Colonic mucosa (tissue), 4 donors: ENCODE results near the gene GFOD1. TPM values are rescaled to one million over a fixed set of nuclear protein-coding genes. Genes with fewer than 3 reads are reported as not detected.

Experiments
- DNase-seq: peaks from one replicate; pipeline ENCODE4 v3.0.0-alpha.2; 2020
- H3K27ac ChIP-seq: fragments of 200-600 bp; one replicate; pipeline ENCODE4 v1.8.0; 2021
- H3K27me3 ChIP-seq: fragments of 200-600 bp; one replicate; pipeline ENCODE4 v1.8.0; 2021
- H3K36me3 ChIP-seq: fragments of 200-600 bp; one replicate; pipeline ENCODE4 v1.8.0; 2021
- H3K4me1 ChIP-seq: fragments of 200-600 bp; one replicate; pipeline ENCODE4 v1.8.0; 2021; ENCODE audit warnings: mild to moderate bottlenecking
- H3K4me3 ChIP-seq: fragments of 200-600 bp; one replicate; pipeline ENCODE4 v1.8.0; 2021
- H3K9ac ChIP-seq, 2 donors: one replicate each; pipeline ENCODE4 v1.7.0; 2013; ENCODE audit warnings: control low read depth in 2 of 2, low read depth in 2 of 2, low read length in 2 of 2
- H3K9me3 ChIP-seq: fragments of 200-600 bp; one replicate; pipeline ENCODE4 v1.8.0; 2021
- intact Hi-C: fragments of 100-400 bp; cut with DNase I; formaldehyde crosslinking; loops from one replicate; pipeline ENCODE4 v1.14.1; 2022
- total RNA-seq, 2 donors: library from RNA; stranded (reverse); fragmentation: NEBNext Ultra II Directional in 1 of 2; extraction: Animal tissue kit (Norgen Biotek cat#: 25700) in 1 of 2; gene quantifications; one replicate each; pipeline ENCODE4 v1.2.1, GENCODE V29; 2021
- TF ChIP-seq, protein P1 (sequence below): fragments of 200-600 bp; IDR thresholded peaks from one replicate; pipeline ENCODE4 v1.8.0; 2022; ENCODE audit warnings: antibody characterized with exemption, mild to moderate bottlenecking
- donor health status: healthy.
- donor health status: DM: no; HTN: no; CAD: no.
- donor health status: DM: no; HTN: no; CAD: no.

GFOD1 gene
- total RNA-seq, 2 donors from 2014 or later: 6.9 to 7.6 TPM

DNA sequence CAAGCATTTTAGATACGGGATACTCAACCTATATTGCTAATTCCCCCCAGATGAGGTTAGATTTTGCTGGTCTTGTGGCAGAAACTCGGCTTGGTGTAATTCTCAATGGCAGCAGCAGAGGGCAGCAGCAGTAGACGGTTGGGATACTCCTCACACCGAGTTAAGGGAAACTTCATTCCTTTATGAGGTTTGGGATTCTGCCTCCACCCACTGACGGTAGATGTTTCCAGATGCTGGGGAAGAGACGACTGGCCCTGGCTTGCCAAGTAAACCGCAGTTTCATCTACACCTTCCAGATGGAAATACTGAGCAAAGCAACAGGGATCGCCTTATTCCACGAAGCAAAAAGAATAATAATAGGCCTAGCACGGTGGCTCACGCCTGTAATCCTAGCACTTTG is 150.8 kb downstream of the GFOD1 start:
- intact Hi-C loops: loop anchor here (2.0 to 10.0 kb wide), 3 partner anchors 202 to 728 kb away; partner anchors contain the start of gene SIRT5
- peak; percentile 90 for DNase-seq
- Histone ChIP-seq H3K27ac (no peak overlapping the region), H3K4me3 (no peak overlapping the region), H3K9me3 (no peaks in the 10 kb centered on the region), H3K9ac (no peak overlapping the region), H3K4me1 (no peaks in the 10 kb centered on the region), H3K27me3 (no peaks in the 10 kb centered on the region), H3K36me3 (no peaks in the 10 kb centered on the region)
- TF ChIP-seq, protein P1, sequence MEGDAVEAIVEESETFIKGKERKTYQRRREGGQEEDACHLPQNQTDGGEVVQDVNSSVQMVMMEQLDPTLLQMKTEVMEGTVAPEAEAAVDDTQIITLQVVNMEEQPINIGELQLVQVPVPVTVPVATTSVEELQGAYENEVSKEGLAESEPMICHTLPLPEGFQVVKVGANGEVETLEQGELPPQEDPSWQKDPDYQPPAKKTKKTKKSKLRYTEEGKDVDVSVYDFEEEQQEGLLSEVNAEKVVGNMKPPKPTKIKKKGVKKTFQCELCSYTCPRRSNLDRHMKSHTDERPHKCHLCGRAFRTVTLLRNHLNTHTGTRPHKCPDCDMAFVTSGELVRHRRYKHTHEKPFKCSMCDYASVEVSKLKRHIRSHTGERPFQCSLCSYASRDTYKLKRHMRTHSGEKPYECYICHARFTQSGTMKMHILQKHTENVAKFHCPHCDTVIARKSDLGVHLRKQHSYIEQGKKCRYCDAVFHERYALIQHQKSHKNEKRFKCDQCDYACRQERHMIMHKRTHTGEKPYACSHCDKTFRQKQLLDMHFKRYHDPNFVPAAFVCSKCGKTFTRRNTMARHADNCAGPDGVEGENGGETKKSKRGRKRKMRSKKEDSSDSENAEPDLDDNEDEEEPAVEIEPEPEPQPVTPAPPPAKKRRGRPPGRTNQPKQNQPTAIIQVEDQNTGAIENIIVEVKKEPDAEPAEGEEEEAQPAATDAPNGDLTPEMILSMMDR: peak; percentile 79

GRCh38 chr6:13334953-13335352 is 152.4 kb downstream of the GFOD1 start:
- H3K9ac ChIP-seq: no peak overlapping the region
- H3K36me3 ChIP-seq: no peaks in the 10 kb centered on the region
- intact Hi-C loops: loop anchor here (5.0 to 10.0 kb wide), 2 partner anchors 143 to 730 kb away; no protein-coding TSS in a partner anchor
- H3K27ac ChIP-seq: no peak overlapping the region
- H3K4me3 ChIP-seq: no peak overlapping the region
- H3K9me3 ChIP-seq: no peaks in the 10 kb centered on the region
- no peaks in the 10 kb centered on the region for H3K4me1 ChIP-seq
- DNase-seq: no peak
- TF ChIP-seq, protein P1: no peak
- H3K27me3 ChIP-seq: no peaks in the 10 kb centered on the region

- Histone ChIP-seq H3K9me3 (no peaks in the 10 kb centered on the region), H3K4me3 (no peak overlapping the region), H3K27me3 (no peaks in the 10 kb centered on the region), H3K4me1 (no peaks in the 10 kb centered on the region), H3K9ac (no peak overlapping the region), H3K27ac (no peak overlapping the region), H3K36me3 (no peaks in the 10 kb centered on the region)
- no peak for DNase-seq
- intact Hi-C loops: loop anchor here (2.0 to 10.0 kb wide), 3 partner anchors 140 to 732 kb away; no protein-coding TSS in a partner anchor
- TF ChIP-seq, protein P1: no peak
These were observed 155.1 kb downstream of the GFOD1 start for GRCh38 chr6:13332349-13332706.

DNA sequence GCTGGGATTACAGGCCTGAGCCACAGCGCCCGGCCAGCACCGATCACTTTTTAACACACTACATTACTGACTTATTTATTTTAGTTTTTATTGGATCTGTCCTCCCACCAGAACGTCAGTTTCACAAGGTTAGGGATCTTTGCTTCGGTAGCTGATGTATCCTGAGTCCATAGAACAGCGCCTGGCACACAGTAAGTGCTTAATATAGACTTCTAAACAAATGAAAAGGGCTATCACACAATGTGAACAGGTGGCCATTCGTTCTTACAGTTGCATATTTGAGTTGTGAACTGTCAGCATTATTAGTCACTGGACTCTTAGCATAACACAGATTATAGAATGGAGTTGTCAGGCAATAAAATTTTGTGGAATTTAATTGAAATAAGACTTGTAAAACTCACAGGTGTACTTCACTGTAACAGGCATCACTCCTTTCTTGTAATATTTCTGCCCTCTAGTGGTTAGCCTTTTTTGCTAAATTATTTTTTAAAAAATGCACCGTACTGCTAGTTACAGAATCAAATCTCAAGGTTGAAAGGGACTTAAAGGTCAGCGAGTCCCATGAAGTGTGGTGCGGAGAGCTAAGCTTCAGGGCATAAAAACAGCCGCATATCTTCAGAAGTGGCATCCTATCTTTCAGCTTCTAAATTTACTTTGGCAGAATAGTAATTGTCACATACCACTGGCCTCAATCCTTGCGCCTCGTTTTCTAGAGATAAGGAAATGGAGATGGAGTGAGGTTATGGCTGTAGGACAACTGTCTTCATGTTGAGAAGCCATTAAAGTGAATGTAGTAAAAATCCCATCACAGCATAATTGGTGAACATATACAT is 155.7 kb downstream of the GFOD1 start:
- DNase-seq: no peak
- intact Hi-C loops: loop anchor here (2.0 to 10.0 kb wide), 3 partner anchors 139 to 733 kb away; no protein-coding TSS in a partner anchor
- no peak overlapping the region for H3K4me3 ChIP-seq
- H3K27ac ChIP-seq: no peak overlapping the region
- no peaks in the 10 kb centered on the region for H3K36me3 ChIP-seq
- H3K27me3 ChIP-seq: no peaks in the 10 kb centered on the region
- TF ChIP-seq, protein P1: peak; percentile 64
- no peaks in the 10 kb centered on the region for H3K4me1 ChIP-seq
- no peaks in the 10 kb centered on the region for H3K9me3 ChIP-seq
- no peak overlapping the region for H3K9ac ChIP-seq

DNA sequence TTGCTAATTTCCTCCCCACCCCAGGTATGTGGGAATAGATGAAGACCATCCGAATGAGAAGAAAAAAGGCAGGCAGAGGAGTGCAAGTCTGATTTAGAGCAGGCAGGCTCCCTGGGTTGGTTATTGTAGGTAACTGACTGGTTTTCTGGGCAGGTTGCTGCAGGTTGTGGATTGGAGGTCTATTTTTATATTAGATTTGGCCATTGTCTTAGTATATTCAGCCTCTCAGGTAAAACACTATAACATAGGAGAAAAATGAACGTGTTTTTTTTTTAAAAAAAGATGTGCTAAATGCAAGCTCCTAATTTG is 158.6 kb downstream of the GFOD1 start:
- no peaks in the 10 kb centered on the region for H3K9me3 ChIP-seq
- TF ChIP-seq, protein P1: no peak
- H3K4me3 ChIP-seq: peak overlapping the region; percentile 67
- H3K27me3 ChIP-seq: no peaks in the 10 kb centered on the region
- H3K36me3 ChIP-seq: no peaks in the 10 kb centered on the region
- no peak for DNase-seq
- H3K4me1 ChIP-seq: no peaks in the 10 kb centered on the region
- H3K9ac ChIP-seq: peak overlapping the region; percentile 89 to 96
- intact Hi-C loops: no loop called here
- H3K27ac ChIP-seq: peak overlapping the region; percentile 91
